Vagina (tissue), 2 donors: ENCODE results near the gene PHLPP1. TPM values are rescaled to one million over a fixed set of nuclear protein-coding genes. Genes with fewer than 3 reads are reported as not detected.
A peak's percentile ranks its signal among the peaks of the same experiment; 100 is the strongest.

Experiments used
- DNase-seq, 2 donors: peaks; one replicate each; pipeline ENCODE4 v3.0.0-alpha.2; 2017; ENCODE audit errors: extremely low spot score in 2 of 2
- H3K27ac ChIP-seq: fragments of 200-600 bp; sonication (generic); one replicate; pipeline ENCODE4 v1.5.1; 2019
- H3K27me3 ChIP-seq: fragments of 200-600 bp; sonication (generic); one replicate; pipeline ENCODE4 v1.5.1; 2019
- H3K36me3 ChIP-seq, 2 donors: fragments of 200-600 bp; sonication (generic); one replicate each; pipeline ENCODE4 v1.5.1; 2017 to 2019
- H3K4me1 ChIP-seq: fragments of 200-600 bp; sonication (generic); one replicate; pipeline ENCODE4 v1.5.1; 2019
- H3K4me3 ChIP-seq, 2 donors: fragments of 200-600 bp; sonication (generic); 1 replicate in 1 of 2; 2 replicates in 1 of 2; pipeline ENCODE4 v1.5.1; 2016 to 2019
- H3K9me3 ChIP-seq: fragments of 200-600 bp; sonication (generic); one replicate; pipeline ENCODE4 v1.5.1; 2019
- CTCF ChIP-seq, 3 experiments: fragments of 450-650 bp in 2 of 3; fragments of 200-600 bp in 1 of 3; sonication (generic) in 1 of 3; IDR thresholded peaks; one replicate each; pipeline ENCODE4 v1.5.1; 2017 to 2019; ENCODE audit warnings: antibody characterized with exemption in 3 of 3, mild to moderate bottlenecking in 2 of 3, moderate library complexity in 2 of 3
- POLR2A ChIP-seq, 2 donors: fragments of 450-650 bp; IDR thresholded peaks; one replicate each; pipeline ENCODE4 v1.6.1; 2017; ENCODE audit warnings: antibody characterized with exemption in 2 of 2, mild to moderate bottlenecking in 2 of 2, moderate library complexity in 2 of 2
- POLR2AphosphoS5 ChIP-seq, 2 donors: sonication (generic); formaldehyde crosslinking; IDR thresholded peaks; one replicate each; pipeline ENCODE4 v1.9.0; 2017; ENCODE audit warnings: antibody characterized with exemption in 2 of 2, mild to moderate bottlenecking in 2 of 2, low read depth in 1 of 2; ENCODE audit not compliant: insufficient read depth in 1 of 2
- intact Hi-C: fragments of 100-400 bp; cut with DNase I; formaldehyde crosslinking; loops from one replicate; pipeline ENCODE4 v1.15.1; 2023
- total RNA-seq: library from RNA; depleted of rRNA; stranded (reverse); fragments of >200 nt; gene quantifications from one replicate; pipeline ENCODE4 v1.2.3, GENCODE V29; 2016

PHLPP1 gene
- total RNA-seq, 1 donor from 2014 or later: 20.6 TPM

GRCh38 chr18:62954366-62954765 lies 239.0 kb downstream of the PHLPP1 start:
- H3K36me3 ChIP-seq: no peaks in the 10 kb centered on the region
- DNase-seq: no peak
- H3K9me3 ChIP-seq: no peaks in the 10 kb centered on the region
- no peak overlapping the region for H3K4me3 ChIP-seq
- no peaks in the 10 kb centered on the region for H3K27me3 ChIP-seq
- no peak overlapping the region for H3K27ac ChIP-seq
- intact Hi-C loops: no loop called here
- no peak for TF ChIP-seq POLR2AphosphoS5 (IDR thresholded peaks at IDR 0.05; ENCODE audit: insufficient read depth in 1 of 2, low read depth in 1 of 2)
- no peak for TF ChIP-seq CTCF (IDR thresholded peaks at IDR 0.05)
- no peak for TF ChIP-seq POLR2A (IDR thresholded peaks at IDR 0.05)
- H3K4me1 ChIP-seq: no peaks in the 10 kb centered on the region

- H3K36me3 ChIP-seq: no peaks in the 10 kb centered on the region
- no peak for DNase-seq
- H3K4me1 ChIP-seq: no peaks in the 10 kb centered on the region
- no peak overlapping the region for H3K4me3 ChIP-seq
- intact Hi-C loops: no loop called here
- no peak overlapping the region for H3K27ac ChIP-seq
- TF ChIP-seq POLR2A (IDR thresholded peaks at IDR 0.05): no peak
- peak in 1 of 3 experiments; percentile 25 for TF ChIP-seq CTCF (IDR thresholded peaks at IDR 0.05)
- H3K27me3 ChIP-seq: no peaks in the 10 kb centered on the region
- H3K9me3 ChIP-seq: no peaks in the 10 kb centered on the region
Measured at GRCh38 chr18:62957885-62958472, 242.6 kb downstream of the PHLPP1 start.

GRCh38 chr18:62959481-62959880 lies 244.1 kb downstream of the PHLPP1 start:
- H3K4me3 ChIP-seq: no peak overlapping the region
- H3K4me1 ChIP-seq: no peaks in the 10 kb centered on the region
- intact Hi-C loops: no loop called here
- H3K27me3 ChIP-seq: no peaks in the 10 kb centered on the region
- H3K27ac ChIP-seq: no peak overlapping the region
- no peaks in the 10 kb centered on the region for H3K9me3 ChIP-seq
- H3K36me3 ChIP-seq: no peaks in the 10 kb centered on the region
- TF ChIP-seq POLR2A (IDR thresholded peaks at IDR 0.05): no peak
- no peak for DNase-seq

- no peaks in the 10 kb centered on the region for H3K36me3 ChIP-seq
- H3K4me1 ChIP-seq: no peaks in the 10 kb centered on the region
- H3K9me3 ChIP-seq: no peaks in the 10 kb centered on the region
- intact Hi-C loops: no loop called here
- no peak for TF ChIP-seq POLR2A (IDR thresholded peaks at IDR 0.05)
- TF ChIP-seq CTCF (IDR thresholded peaks at IDR 0.05): no peak
- H3K27ac ChIP-seq: no peak overlapping the region
- no peak for DNase-seq
- H3K27me3 ChIP-seq: no peaks in the 10 kb centered on the region
- H3K4me3 ChIP-seq: no peak overlapping the region
Measured at GRCh38 chr18:62963507-62963906, 248.2 kb downstream of the PHLPP1 start.

GRCh38 chr18:62964432-62964831 lies 249.1 kb downstream of the PHLPP1 start:
- H3K27me3 ChIP-seq: no peaks in the 10 kb centered on the region
- H3K36me3 ChIP-seq: no peaks in the 10 kb centered on the region
- no peaks in the 10 kb centered on the region for H3K9me3 ChIP-seq
- DNase-seq: no peak
- H3K4me3 ChIP-seq: no peak overlapping the region
- no peaks in the 10 kb centered on the region for H3K4me1 ChIP-seq
- TF ChIP-seq CTCF (IDR thresholded peaks at IDR 0.05) (no peak), POLR2AphosphoS5 (IDR thresholded peaks at IDR 0.05; ENCODE audit: insufficient read depth in 1 of 2, low read depth in 1 of 2) (no peak), POLR2A (IDR thresholded peaks at IDR 0.05) (no peak)
- intact Hi-C loops: no loop called here
- H3K27ac ChIP-seq: no peak overlapping the region

GRCh38 chr18:62967089-62967488 lies 251.7 kb downstream of the PHLPP1 start:
- no peaks in the 10 kb centered on the region for H3K36me3 ChIP-seq
- intact Hi-C loops: no loop called here
- H3K4me3 ChIP-seq: no peak overlapping the region
- H3K9me3 ChIP-seq: no peaks in the 10 kb centered on the region
- H3K27me3 ChIP-seq: no peaks in the 10 kb centered on the region
- TF ChIP-seq POLR2A (IDR thresholded peaks at IDR 0.05) (no peak), POLR2AphosphoS5 (IDR thresholded peaks at IDR 0.05; ENCODE audit: insufficient read depth in 1 of 2, low read depth in 1 of 2) (no peak), CTCF (IDR thresholded peaks at IDR 0.05) (no peak)
- H3K27ac ChIP-seq: no peak overlapping the region
- no peaks in the 10 kb centered on the region for H3K4me1 ChIP-seq
- no peak for DNase-seq
